PC-3 (cell line): Measurements from ENCODE around the gene CTNNA2.

ENCODE experiments used
- EZH2 ChIP-seq: fragments of 300-600 bp; sonication (generic); IDR thresholded peaks from one replicate; pipeline ENCODE4 v1.6.1; 2017; ENCODE audit warnings: antibody characterized with exemption, mild to moderate bottlenecking, low read length; ENCODE audit not compliant: unreplicated experiment
- TF ChIP-seq, protein P1 (sequence below): fragments of 300-600 bp; sonication (generic); conservative IDR thresholded peaks from 2 replicates; pipeline ENCODE4 v1.5.1; 2017; ENCODE audit warnings: antibody characterized with exemption, low read depth, mild to moderate bottlenecking, low read length

DNA sequence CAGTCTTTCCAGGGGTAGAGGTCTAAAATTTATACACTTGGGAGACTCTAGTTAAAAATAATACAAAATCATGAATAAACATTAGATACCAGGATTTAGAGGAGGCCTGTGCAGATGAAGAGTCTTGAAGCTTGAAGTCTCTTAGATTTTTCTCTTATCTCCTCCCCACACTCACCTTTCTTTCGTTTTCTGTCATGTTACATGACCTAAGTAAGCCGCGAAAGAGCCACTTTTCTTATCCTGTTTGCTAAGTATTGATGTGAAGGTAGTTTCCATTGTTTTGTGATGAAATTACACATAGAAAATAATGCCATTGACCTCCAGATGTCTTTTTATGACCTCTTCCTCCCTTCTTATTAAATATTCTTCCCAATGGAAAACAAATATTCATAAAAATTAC is 423.9 kb downstream of the CTNNA2 start:
- TF ChIP-seq, protein P1, sequence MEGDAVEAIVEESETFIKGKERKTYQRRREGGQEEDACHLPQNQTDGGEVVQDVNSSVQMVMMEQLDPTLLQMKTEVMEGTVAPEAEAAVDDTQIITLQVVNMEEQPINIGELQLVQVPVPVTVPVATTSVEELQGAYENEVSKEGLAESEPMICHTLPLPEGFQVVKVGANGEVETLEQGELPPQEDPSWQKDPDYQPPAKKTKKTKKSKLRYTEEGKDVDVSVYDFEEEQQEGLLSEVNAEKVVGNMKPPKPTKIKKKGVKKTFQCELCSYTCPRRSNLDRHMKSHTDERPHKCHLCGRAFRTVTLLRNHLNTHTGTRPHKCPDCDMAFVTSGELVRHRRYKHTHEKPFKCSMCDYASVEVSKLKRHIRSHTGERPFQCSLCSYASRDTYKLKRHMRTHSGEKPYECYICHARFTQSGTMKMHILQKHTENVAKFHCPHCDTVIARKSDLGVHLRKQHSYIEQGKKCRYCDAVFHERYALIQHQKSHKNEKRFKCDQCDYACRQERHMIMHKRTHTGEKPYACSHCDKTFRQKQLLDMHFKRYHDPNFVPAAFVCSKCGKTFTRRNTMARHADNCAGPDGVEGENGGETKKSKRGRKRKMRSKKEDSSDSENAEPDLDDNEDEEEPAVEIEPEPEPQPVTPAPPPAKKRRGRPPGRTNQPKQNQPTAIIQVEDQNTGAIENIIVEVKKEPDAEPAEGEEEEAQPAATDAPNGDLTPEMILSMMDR = no peak
- no peak for TF ChIP-seq EZH2
